GM18861 (cell line): ENCODE results near the gene RUBCNL.

Experiments used
- ATAC-seq: cut with Tn5 transposase; IDR thresholded peaks from one replicate; pipeline ENCODE4 v1.9.1; 2021; ENCODE audit not compliant: unreplicated experiment

RUBCNL gene

DNA sequence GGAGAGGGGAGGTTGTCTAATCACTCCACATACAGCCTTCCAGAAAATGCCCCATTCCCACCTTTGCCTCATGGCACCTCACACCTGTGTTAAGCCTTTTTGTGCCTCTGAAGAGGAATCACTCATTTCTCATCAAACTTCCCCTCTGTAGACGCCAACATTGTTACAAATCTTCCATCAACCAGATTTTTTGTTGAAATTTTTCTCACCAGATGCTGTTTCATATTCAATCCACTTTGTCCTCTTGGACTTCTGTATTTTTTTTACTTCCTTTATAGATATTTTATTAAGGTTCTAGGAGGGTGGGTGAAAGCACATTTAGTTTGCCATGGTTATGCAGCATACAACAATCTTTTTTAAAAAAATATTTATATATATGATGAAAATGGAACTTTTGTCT is 74.0 kb downstream of the RUBCNL start:
- no peak for ATAC-seq

DNA sequence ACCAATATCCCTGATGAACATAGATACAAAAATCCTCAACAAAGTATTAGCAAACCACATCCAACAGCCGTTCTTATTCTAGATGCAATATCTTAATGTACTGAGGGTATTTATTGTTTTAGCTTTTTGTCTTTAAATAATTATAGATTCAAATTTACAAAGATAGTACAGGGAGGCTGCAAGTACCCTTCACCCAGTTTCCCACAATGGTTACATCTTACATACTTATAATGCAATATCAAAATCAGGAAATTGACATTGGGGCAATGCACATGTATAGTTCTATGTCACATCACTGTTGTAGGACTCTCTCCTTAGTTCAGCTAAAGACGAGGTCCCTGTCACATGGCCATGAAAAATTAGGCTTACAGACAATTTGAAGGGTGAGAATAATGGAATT is 75.8 kb downstream of the RUBCNL start:
- no peak for ATAC-seq

DNA sequence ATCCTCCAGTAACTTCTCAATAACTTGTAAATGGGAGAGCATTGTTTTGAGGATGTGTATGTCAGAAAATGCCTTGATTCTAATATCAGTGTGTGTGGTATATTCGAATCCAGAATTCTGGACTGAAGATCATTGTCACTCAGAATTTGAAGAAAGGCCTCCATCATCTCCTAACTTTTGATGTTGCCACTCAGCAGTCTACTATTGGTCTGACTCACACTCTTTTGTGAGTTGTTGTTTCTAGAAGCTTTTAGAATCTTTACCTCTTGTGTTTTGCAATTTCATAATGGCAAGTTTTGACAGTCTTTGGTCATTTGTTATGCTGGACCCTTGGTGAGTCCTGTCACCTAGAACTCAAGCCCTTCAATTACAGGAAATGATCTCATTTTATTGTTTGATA is 77.0 kb downstream of the RUBCNL start:
- ATAC-seq: no peak

DNA sequence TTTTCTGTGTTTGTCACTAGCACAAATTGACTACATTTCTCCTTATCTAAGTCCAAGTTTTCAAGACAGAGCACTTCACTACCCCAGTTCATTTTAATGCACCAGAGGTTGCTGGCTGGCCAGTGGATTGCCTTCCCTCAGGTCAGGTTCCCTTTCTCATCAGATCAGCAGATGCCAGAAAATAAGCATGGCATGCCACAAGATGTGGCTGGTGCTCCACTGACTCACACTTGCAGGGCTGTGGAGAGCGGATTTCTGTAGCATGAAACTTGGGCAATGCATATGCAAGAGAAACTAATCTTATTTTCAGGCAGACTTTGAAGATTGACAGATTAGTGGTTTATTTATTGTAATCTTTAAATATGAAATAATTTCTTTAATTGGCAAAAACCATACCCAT is 79.5 kb downstream of the RUBCNL start:
- ATAC-seq: no peak

DNA sequence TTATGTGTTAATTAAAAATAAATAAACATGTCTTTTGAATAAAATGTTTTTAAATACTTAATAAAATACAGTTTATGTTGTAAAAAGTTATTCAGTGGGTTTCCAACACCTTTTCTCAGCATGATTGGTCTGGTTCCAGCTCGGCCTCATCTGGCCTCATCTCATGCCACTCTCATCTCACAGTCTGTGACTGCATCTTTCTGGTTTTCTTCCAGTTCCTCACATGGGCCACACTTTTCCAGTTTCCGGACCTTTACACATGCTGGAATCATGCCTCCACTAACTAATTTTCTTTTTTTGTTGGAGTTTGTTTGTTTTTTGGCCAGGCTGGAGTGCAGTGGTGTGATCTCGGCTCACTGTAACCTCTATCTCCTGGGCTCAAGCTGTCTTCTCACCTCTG is 82.5 kb downstream of the RUBCNL start:
- no peak for ATAC-seq

DNA sequence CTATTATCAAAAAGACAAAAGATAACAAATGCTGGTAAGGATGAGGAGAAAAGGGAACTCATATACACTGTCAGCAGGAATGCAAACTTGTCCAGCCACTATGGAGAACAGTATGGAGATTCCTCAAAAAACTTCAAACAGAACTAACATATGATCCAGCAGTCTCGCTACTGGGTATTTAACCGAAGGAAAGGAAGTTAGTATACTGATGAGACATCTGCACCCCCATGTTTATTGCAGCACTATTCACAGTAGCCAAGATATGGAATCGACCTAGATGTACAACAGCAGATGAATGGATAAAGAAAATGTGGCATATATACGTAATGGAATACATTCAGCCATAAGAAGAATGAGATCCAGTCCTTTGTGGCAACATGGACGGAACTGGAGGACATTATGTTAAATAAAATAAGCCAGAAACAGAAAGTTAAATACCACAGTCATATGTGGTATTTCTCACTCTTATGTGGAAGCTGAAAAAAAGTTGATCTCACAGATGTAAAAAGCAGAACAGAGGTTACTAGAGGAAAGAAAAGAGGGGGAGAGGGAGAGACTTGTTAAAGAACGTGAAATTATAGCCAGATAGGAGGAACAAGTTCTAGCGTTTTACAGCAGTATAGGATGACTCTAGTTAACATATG is 83.2 kb downstream of the RUBCNL start:
- no peak for ATAC-seq

DNA sequence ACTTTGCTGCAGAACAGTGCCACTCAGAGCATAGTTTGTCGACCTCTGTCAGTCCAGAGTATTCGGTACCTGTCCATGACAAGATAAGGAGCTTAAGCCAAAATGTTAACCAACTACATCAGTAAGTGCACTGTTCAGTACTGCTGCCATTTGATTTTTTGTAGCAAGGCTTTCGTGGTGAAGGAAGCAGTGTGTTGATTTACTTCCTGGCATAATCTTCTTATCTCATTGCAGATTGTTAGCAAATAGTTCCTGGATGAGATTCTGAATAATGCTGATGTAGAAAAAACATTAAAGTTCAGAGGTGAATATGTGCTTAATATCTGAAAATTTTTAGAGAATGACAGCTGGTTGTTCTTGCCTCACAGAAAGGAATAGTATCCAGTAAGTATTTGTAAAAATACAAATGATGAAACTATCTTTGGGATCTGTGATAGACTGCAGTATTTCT is 89.7 kb downstream of the RUBCNL start:
- ATAC-seq: no peak

DNA sequence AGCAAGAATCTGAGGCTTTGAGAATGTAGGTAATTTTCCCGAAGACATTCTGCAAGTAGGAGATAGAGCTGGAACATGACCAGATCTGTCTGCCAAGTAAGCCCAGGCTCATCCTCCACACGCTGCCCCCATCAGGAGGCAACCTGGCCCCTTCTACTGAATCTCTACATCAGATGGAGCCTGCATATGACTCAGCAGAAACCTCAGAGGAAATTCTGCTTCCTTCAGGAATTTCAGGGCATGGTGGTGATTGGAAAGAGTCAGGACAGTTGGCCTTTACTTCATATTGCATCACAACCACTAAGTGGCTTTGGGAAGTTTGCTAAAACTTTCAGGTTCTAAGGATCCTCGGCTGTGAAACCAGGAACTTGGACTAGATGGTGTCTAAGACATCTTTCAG is 90.1 kb downstream of the RUBCNL start:
- ATAC-seq: no peak

DNA sequence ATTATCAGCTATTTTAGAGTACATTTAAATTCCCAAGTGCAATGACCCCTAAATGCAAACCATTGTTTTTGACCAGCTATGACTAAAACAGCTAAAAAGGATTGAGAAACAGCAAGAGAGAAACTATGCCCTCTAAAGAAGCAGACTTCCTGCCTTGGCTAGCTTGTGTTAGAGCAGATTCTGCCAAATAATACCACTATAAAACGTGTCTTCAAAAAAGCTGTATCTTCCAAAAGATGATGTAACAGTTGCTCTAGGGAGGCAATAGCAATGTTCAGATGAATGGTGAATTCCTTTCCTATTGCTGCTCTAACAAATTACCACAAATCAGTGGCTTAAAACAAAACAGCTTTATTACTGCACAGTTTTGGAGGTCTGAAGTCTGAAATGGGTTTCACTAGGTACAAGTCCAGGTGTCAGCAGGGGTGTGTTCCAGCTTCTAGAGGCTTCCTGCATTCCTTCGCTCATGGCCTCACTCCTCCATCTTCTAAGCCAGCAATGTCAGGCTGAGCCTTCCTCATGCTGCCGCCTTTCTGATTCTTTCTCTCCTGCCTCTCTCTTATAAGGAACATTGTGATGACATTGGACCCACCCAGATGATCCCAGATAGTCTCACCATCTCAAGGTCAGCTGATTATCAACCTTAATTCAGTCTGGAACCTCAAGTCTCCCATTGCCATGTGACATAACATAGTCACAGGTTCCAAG is 90.8 kb downstream of the RUBCNL start:
- no peak for ATAC-seq

DNA sequence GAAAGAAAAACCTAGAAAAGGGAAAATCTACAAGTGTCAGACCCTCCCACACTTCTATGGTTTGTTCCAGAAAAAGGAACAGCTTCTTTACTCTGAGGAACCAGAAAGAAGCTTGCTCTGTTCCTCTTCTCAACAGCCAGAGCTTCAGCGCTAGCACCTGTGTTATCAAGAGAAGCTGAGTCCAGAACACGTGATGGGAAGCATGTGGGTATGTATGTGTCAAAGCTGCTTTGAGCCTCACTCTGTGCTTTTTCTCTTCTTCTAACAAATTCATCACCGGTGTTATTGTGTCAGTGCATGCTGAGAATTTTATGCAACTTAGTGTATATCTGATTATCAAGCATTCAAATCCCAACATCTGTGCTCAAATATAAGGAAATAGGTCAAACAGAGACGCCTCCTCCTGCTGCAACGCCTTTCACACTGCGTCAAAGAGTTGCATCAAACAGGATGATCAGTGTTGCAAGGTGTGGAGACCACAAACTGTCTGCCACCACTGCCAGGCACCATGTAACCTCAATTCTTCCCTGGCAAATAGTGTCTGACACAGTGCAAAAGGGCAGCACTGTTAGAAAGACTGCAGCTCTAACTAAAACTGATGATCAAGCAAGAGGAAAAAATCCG is 91.4 kb downstream of the RUBCNL start:
- ATAC-seq: no peak

DNA sequence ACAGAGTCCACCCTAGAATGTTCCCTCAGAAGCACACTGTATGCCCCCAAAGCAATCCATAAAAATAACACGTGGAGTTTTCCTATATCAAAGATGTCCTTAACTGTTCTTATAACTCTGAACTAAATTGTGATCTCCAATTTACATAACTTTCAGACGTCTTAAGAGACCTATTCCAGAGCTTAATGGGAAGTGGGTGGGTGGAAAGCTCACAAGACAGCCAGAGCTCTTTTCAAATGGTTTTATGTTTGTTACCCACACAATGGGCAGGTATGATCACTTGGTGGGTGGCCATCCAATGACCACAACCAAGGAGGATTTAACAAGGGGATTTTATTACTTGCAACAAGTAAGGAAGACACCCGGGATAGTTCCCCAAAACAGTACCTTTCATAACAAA is 93.6 kb downstream of the RUBCNL start:
- ATAC-seq: no peak
